H7 (cell line): ENCODE results near the gene PTPRG. TPM values are rescaled to one million over a fixed set of nuclear protein-coding genes. Genes with fewer than 3 reads are reported as not detected.

Source experiments
- DNase-seq: peaks from one replicate; pipeline ENCODE4 v3.0.0; 2012
- H3K27me3 ChIP-seq: 2 replicates; pipeline ENCODE4 v1.6.0; 2011; ENCODE audit warnings: mild to moderate bottlenecking, low read length; ENCODE audit not compliant: control insufficient read depth, insufficient read depth
- H3K36me3 ChIP-seq: replicated peaks from 2 replicates; pipeline ENCODE4 v1.5.1; 2011; ENCODE audit warnings: low read length; ENCODE audit not compliant: control insufficient read depth, insufficient read depth
- H3K4me3 ChIP-seq: 2 replicates; pipeline ENCODE4 v1.5.1; 2011; ENCODE audit warnings: low read depth, mild to moderate bottlenecking, control low read depth, low read length, moderate library complexity; ENCODE audit not compliant: insufficient read depth
- total RNA-seq: library from RNA; depleted of rRNA; stranded (reverse); fragments of >200 nt; shearing (Covaris generic); gene quantifications from 2 replicates; pipeline ENCODE4 v1.2.3, GENCODE V29; 2014

PTPRG gene
- total RNA-seq, 1 experiment from 2014 or later, result 54.4 TPM

- Histone ChIP-seq H3K4me3 (no peak overlapping the region), H3K27me3 (no peaks in the 10 kb centered on the region), H3K36me3 (no peaks in the 10 kb centered on the region)
- no peak for DNase-seq
Measured at GRCh38 chr3:61955483-61955882, 394.1 kb downstream of the PTPRG start.

DNA sequence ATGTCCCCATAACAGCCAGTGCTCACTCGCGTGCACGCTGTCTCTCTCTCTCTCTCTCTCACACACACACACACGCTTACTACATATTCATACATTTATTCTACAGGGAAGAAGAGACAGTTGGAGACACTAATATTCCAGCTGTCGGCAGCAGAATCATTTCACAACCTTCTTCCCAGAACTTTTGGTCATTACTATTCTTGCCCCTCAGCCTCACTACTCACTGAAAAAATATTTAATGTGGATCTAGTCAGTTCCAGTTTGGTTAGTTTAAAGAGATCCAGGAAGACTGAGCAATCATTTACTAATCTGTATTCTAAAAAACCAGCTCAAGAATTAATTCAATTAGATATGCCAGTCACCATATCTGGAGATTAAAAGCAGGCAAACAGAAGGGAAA lies 394.9 kb downstream of the PTPRG start:
- Histone ChIP-seq H3K27me3 (no peaks in the 10 kb centered on the region), H3K4me3 (no peak overlapping the region), H3K36me3 (no peaks in the 10 kb centered on the region)
- no peak for DNase-seq

GRCh38 chr3:61957259-61957658 lies 395.9 kb downstream of the PTPRG start:
- Histone ChIP-seq H3K36me3 (no peaks in the 10 kb centered on the region), H3K4me3 (no peak overlapping the region), H3K27me3 (no peaks in the 10 kb centered on the region)
- DNase-seq, result no peak

- no peak for DNase-seq
- Histone ChIP-seq H3K36me3 (no peaks in the 10 kb centered on the region), H3K27me3 (no peaks in the 10 kb centered on the region), H3K4me3 (no peak overlapping the region)
Measured at GRCh38 chr3:61960976-61961375, 399.6 kb downstream of the PTPRG start.

DNA sequence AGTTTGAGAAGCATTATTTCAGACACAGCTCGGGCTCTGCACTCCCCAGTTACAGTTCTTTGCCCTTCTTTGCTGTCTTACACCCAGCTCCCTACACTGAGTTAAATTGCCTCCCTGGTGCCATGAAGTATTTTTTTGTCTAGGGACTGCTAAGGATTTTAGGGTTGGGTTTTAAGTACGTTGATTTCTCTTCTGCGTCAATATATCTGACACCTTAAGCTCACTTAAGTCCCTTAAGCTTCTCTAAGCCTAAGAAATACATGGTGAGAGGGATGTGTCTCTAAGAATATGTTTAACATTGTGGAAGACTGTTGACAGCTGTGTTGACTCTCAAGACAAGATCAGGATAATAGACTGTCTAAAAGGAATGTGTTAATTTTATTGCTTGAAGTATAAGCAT lies 400.5 kb downstream of the PTPRG start:
- Histone ChIP-seq H3K4me3 (no peak overlapping the region), H3K36me3 (no peaks in the 10 kb centered on the region), H3K27me3 (no peaks in the 10 kb centered on the region)
- DNase-seq, result no peak

DNA sequence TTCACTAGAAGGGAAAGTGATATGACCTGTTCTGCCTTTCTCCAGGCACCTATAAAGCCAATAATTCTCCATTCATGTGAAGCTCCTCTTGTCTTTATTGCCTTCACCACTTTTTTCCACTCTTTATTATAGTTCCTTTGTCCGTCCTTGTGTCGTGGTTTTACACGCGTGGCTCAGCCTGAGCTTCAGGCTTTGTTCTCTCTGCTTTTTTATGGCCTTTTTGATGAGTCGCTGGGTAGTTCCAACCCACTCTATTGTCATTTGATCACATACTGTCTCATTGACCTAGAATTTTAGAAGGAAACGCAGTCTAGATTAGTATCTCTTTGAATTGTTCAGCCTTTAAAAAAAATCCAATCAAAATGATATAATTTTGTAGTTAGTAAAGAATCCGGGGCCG lies 403.2 kb downstream of the PTPRG start:
- H3K27me3 ChIP-seq, result no peaks in the 10 kb centered on the region
- DNase-seq, result no peak
- H3K4me3 ChIP-seq, result no peak overlapping the region
- H3K36me3 ChIP-seq, result no peaks in the 10 kb centered on the region

DNA sequence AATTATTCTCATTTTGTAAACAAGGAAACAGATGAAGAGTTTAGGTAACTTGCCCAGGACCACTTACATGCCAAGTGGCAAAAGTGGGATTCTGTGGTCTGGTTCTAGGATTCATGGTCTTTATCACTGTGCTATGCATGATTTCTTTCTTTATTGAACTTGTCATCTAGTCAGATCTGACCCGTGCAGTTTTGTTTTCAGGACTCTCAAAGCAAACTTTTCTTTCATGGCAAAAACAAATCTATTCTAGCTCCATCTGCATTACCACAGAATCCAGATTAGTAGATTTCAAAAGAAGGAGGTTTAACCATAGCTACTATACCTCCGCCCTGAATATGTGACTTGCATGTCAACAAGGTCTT lies 404.4 kb downstream of the PTPRG start:
- Histone ChIP-seq H3K27me3 (no peaks in the 10 kb centered on the region), H3K4me3 (no peak overlapping the region), H3K36me3 (no peaks in the 10 kb centered on the region)
- no peak for DNase-seq

GRCh38 chr3:61966200-61966599 lies 404.8 kb downstream of the PTPRG start:
- no peak overlapping the region for H3K4me3 ChIP-seq
- no peaks in the 10 kb centered on the region for H3K36me3 ChIP-seq
- no peak for DNase-seq
- H3K27me3 ChIP-seq, result no peaks in the 10 kb centered on the region

GRCh38 chr3:61967019-61967418 lies 405.6 kb downstream of the PTPRG start:
- H3K27me3 ChIP-seq, result no peaks in the 10 kb centered on the region
- H3K4me3 ChIP-seq, result no peak overlapping the region
- no peaks in the 10 kb centered on the region for H3K36me3 ChIP-seq
- no peak for DNase-seq

- H3K27me3 ChIP-seq, result no peaks in the 10 kb centered on the region
- H3K36me3 ChIP-seq, result no peaks in the 10 kb centered on the region
- no peak overlapping the region for H3K4me3 ChIP-seq
- no peak for DNase-seq
Measured at GRCh38 chr3:61967937-61968336, 406.6 kb downstream of the PTPRG start.

DNA sequence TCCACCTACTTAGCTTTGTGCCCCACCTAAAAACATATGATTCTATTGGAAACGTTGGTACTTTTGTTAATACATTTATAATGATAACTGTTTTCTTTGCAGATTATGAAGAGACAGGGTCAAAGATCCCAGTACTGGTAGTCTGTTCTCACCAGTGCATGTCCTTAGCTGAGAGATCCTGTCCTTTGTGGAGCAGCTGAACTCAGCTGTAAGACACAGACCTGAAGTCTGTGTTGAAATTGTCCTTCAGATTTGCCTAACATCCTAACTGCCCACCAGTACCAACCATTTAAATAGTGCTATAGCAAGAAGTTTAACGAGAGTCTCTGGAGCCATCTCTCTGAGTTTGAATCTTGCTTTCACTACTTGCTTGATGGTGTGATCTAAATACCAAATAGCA lies 413.3 kb downstream of the PTPRG start:
- no peak for DNase-seq
- Histone ChIP-seq H3K27me3 (no peaks in the 10 kb centered on the region), H3K4me3 (no peak overlapping the region), H3K36me3 (no peaks in the 10 kb centered on the region)

DNA sequence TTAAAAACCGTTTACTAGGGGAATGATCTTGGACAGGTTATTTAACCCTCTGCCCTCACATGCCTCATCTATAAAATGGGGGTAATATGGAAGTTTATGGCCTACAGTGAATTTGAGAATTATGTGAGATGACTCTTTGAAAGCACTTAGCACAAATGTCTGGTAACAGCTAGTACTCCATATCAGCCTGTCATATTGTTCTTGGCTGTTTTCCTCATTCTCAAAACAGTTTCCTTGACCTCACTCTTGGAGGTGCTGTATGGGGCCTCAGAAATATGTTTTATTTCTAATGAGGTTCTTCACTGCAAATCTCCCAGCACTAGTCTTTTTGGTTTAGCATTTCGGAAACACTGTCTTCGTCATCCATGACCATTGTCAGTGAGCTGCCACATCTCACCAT lies 413.8 kb downstream of the PTPRG start:
- no peaks in the 10 kb centered on the region for H3K27me3 ChIP-seq
- no peaks in the 10 kb centered on the region for H3K36me3 ChIP-seq
- no peak for DNase-seq
- H3K4me3 ChIP-seq, result no peak overlapping the region

GRCh38 chr3:61975936-61976335 lies 414.6 kb downstream of the PTPRG start:
- Histone ChIP-seq H3K36me3 (no peaks in the 10 kb centered on the region), H3K27me3 (no peaks in the 10 kb centered on the region), H3K4me3 (no peak overlapping the region)
- DNase-seq, result no peak

DNA sequence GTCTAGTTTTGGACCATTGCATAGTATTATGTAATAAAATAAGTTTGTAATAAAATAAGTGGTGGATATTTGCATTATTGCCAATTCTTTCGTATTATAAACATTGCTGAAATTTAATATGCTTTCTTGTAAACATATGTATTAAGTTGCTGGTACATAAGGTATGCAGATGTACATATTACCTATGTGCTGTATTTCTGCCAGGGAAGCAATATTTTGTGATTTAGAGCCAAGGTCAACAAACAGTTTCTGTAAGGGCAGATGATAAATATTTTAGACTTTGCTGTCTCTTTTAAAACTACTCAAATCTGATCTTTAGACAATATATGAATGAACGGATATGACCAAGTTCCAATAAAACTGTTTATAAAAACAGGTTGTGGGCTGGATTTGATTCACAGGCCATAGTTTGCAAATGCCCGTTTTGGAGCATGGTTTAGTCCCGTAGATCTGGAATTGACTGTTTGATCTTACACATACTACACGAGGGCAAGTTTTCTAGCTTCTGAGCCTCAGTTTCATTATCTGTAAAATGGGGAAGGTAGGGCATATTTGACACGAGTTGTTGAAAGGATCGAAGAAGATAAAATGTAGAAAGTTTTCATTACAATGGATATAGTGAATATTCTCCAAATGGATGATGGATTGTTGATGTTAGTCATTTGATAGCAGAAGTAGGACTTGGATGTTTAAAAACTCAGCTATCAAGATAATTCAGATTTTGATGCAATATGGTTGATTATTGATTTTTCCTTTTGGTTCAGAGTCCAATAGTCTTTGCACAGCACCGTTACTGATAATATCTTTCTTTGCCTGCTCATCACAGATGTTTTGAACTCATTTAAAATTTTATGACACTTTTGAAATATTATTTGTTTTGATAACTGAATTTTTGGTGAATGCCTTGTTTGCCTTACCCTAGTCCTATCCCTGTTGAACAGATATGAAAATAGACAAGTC lies 417.4 kb downstream of the PTPRG start:
- no peak for DNase-seq
- no peaks in the 10 kb centered on the region for H3K27me3 ChIP-seq

GRCh38 chr3:61979638-61980037 lies 418.3 kb downstream of the PTPRG start:
- DNase-seq, result no peak

More for the DNA sequence above, 417.4 kb downstream of the PTPRG start:
- no peaks in the 10 kb centered on the region for H3K36me3 ChIP-seq
- H3K4me3 ChIP-seq, result no peak overlapping the region

More at GRCh38 chr3:61979638-61980037, 418.3 kb downstream of the PTPRG start:
- no peaks in the 10 kb centered on the region for H3K27me3 ChIP-seq
- no peaks in the 10 kb centered on the region for H3K36me3 ChIP-seq
- no peak overlapping the region for H3K4me3 ChIP-seq
